ENCODE results near the gene HSPA1A. TPM values are rescaled to one million over a fixed set of nuclear protein-coding genes. Genes with fewer than 3 reads are reported as not detected.

Gene HSPA1A
- total and polyA plus RNA-seq, 12 donors, result 48.5 to 261 (median 183) TPM

DNA sequence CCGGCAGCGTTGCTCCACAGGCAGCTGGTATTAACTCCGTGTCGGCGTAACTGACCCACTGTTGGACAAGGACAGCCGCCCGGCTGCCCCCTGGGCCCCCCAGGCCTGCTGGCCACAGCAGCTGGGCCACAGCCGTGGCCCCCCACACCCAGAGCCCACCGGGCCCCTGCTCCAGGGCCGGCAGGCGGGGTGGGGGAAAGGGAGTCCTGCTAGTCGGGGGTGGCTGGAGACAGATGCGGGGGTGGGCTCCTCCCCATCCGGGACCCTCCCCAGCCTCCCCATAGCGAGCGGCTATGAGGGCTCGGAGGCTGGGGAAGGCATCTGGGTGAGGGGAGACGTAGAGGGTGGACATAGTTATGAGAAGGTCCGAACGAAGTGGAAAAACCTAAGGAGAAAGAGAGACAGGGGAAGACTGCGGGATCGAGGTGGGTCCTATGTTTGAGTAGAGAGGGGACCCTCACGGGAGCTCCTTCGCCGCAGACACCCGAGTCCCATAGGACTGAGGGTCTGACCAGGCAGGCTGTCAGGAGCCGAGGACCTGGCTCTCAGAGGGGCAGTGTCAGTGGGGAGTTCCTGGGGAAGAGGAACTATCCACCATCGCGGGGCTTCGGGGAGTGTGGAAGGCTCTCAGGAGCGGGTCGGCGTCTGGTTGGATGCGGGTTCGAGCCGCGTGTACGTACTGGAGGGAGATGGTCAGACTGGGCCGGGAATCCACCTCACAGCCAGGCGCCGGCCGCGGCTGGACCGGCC lies 20.3 kb upstream of the HSPA1A start:
- DNase-seq, result no peak
- TF ChIP-seq POLR2A (IDR thresholded peaks at IDR 0.05) (no peak), CTCF (IDR thresholded peaks at IDR 0.05) (no peak)
- peak overlapping the region; percentile 56 to 100 (median 87) for H3K27ac ChIP-seq
- no peaks in the 10 kb centered on the region for H3K27me3 ChIP-seq
- H3K4me3 ChIP-seq, result peak overlapping the region; percentile 73 to 92 (median 90)
- H3K4me1 ChIP-seq (replicated peaks in 1 of 2), result peaks cover 13 to 23% of the 10 kb centered on the region in 2 donors
- intact Hi-C loops (cut with DNase I), result no loop called here
- H3K36me3 ChIP-seq (replicated peaks in 1 of 2), result peaks cover 0 to 16% of the 10 kb centered on the region in 2 donors
- WGBS, 4 donors, result 0 to 2% (median 2%) methylated on average over 17 to 44 of the region's 44 CpGs
- H3K9me3 ChIP-seq (replicated peaks in 1 of 3), result no peaks in the 10 kb centered on the region

- Histone ChIP-seq H3K4me1 (replicated peaks in 1 of 2) (peaks cover 13 to 23% of the 10 kb centered on the region in 2 donors), H3K4me3 (peak within 1 kb of the TSS; percentile 73 to 92 (median 90)), H3K9me3 (replicated peaks in 1 of 3) (no peaks in the 10 kb centered on the region), H3K27me3 (no peaks in the 10 kb centered on the region), H3K27ac (peak within 1 kb of the TSS; percentile 56 to 100 (median 87)), H3K36me3 (replicated peaks in 1 of 2) (peaks cover 0 to 12% of the 10 kb centered on the region in 2 donors)
- 0 to 2% (median 1%) methylated on average over 1 to 75 of the region's 75 CpGs for WGBS, 4 donors
- peak; percentile 91 to 94 (median 92) for DNase-seq
- TF ChIP-seq CTCF (IDR thresholded peaks at IDR 0.05), result peak; percentile 52 to 97 (median 78)
- TF ChIP-seq POLR2A (IDR thresholded peaks at IDR 0.05), result peak in 1 of 2 donors; percentile 43
- intact Hi-C loops (cut with DNase I), result no loop called here
Measured at GRCh38 chr6:31795616-31796298, 19.6 kb upstream of the HSPA1A start, which contains the start of gene VARS1. Gene VARS1, minus strand, starts transcription at chr6:31795752. Its CDS starts 535 bp downstream, at chr6:31795217.

- Histone ChIP-seq H3K36me3 (replicated peaks in 1 of 2) (peaks cover 0 to 12% of the 10 kb centered on the region in 2 donors), H3K27ac (peak overlapping the region in 1 of 5 donors; percentile 97), H3K4me3 (no peak overlapping the region), H3K27me3 (no peaks in the 10 kb centered on the region), H3K4me1 (replicated peaks in 1 of 2) (peaks cover 13 to 23% of the 10 kb centered on the region in 2 donors), H3K9me3 (replicated peaks in 1 of 3) (no peaks in the 10 kb centered on the region)
- 85 to 100% (median 90%) methylated on average over 2 of the region's 2 CpGs for WGBS, 4 donors
- TF ChIP-seq CTCF (IDR thresholded peaks at IDR 0.05) (no peak), POLR2A (IDR thresholded peaks at IDR 0.05) (no peak)
- intact Hi-C loops (cut with DNase I), result no loop called here
- no peak for DNase-seq
Measured at GRCh38 chr6:31796993-31797385, 18.4 kb upstream of the HSPA1A start.

- H3K4me3 ChIP-seq, result no peak overlapping the region
- DNase-seq, result no peak
- peaks cover 13 to 23% of the 10 kb centered on the region in 2 donors for H3K4me1 ChIP-seq (replicated peaks in 1 of 2)
- no peaks in the 10 kb centered on the region for H3K9me3 ChIP-seq (replicated peaks in 1 of 3)
- TF ChIP-seq CTCF (IDR thresholded peaks at IDR 0.05) (no peak), POLR2A (IDR thresholded peaks at IDR 0.05) (no peak)
- no peaks in the 10 kb centered on the region for H3K27me3 ChIP-seq
- intact Hi-C loops (cut with DNase I), result no loop called here
- peaks cover 0 to 14% of the 10 kb centered on the region in 2 donors for H3K36me3 ChIP-seq (replicated peaks in 1 of 2)
- H3K27ac ChIP-seq, result peak overlapping the region in 1 of 5 donors; percentile 97
- WGBS, 4 donors, result 60 to 72% (median 66%) methylated on average over 5 of the region's 5 CpGs
Measured at GRCh38 chr6:31797588-31797987, 17.8 kb upstream of the HSPA1A start.

Data from adrenal gland (tissue), 12 donors.